ES-I3 (cell line): ENCODE data around the gene ATN1.
A peak's percentile ranks its signal among the peaks of the same experiment; 100 is the strongest.
"Not testable (repeated sequence)": the region's sequence is repeated elsewhere in the genome, so short reads cannot be mapped to it uniquely, and the experiment has no call there.

Experiments
- H3K36me3 ChIP-seq: 2 replicates; pipeline ENCODE4 v1.6.1; 2013; ENCODE audit warnings: mild to moderate bottlenecking, low read length, control low read depth, moderate library complexity; ENCODE audit not compliant: insufficient read depth
- H3K4me1 ChIP-seq: 2 replicates; pipeline ENCODE4 v1.6.1; 2013; ENCODE audit warnings: mild to moderate bottlenecking, control low read depth, low read length; ENCODE audit not compliant: insufficient read depth
- H3K9ac ChIP-seq: 2 replicates; pipeline ENCODE4 v1.6.1; 2013; ENCODE audit warnings: low read depth, mild to moderate bottlenecking, low read length, moderate library complexity
- H3K9me3 ChIP-seq: 2 replicates; pipeline ENCODE4 v1.6.1; 2013; ENCODE audit warnings: mild to moderate bottlenecking, low read length, moderate library complexity; ENCODE audit not compliant: control insufficient read depth, insufficient read depth

ATN1 gene

GRCh38 chr12:6892683-6893082 lies 35.1 kb upstream of the ATN1 start:
- H3K36me3 ChIP-seq, H3K9me3 ChIP-seq, H3K9ac ChIP-seq: not testable (repeated sequence)
- H3K4me1 ChIP-seq: peaks cover 14% of the 10 kb centered on the region

- no peak overlapping the region for H3K9ac ChIP-seq
- H3K36me3 ChIP-seq: 0 out of 2 replicates have a peak, but pooled peaks cover 2% of the 10 kb centered on the region
- H3K9me3 ChIP-seq: no peaks in the 10 kb centered on the region
- peaks cover 6% of the 10 kb centered on the region; the same call in 1 of the 2 replicates for H3K4me1 ChIP-seq
Observed at GRCh38 chr12:6894321-6894720, 33.4 kb upstream of the ATN1 start.

DNA sequence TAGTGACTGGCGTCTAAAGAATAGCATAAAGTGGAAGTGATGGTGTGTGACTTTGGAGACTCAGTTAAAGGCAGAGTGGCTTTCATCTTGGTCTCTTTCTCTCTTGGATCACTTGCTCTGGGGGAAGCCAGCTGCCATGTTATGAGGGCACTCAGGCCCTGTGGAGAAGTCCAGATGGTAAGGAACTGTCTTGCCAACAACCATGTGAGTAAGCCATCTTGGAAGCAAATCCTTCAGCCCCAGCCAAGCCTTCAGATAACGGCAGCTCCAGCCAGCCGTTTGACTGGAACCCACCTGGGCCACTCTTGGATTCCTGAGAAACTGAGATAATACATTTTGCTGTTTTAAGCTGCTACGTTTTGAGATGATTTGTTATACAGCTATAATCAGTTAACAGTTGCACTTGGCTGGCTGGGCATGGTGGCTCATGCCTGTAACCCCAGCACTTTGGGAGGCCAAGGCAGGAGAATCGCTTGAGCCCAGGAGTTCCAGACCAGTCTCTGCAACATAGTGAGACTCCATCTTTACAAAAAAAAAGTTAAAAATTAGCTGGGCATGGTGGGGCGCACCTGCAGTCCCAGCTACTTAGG lies 30.8 kb upstream of the ATN1 start:
- Histone ChIP-seq H3K4me1 (0 out of 2 replicates have a peak, but pooled peaks cover 2% of the 10 kb centered on the region), H3K9me3 (no peaks in the 10 kb centered on the region), H3K9ac (no peak overlapping the region), H3K36me3 (no peaks in the 10 kb centered on the region; the same call in 1 of the 2 replicates)

DNA sequence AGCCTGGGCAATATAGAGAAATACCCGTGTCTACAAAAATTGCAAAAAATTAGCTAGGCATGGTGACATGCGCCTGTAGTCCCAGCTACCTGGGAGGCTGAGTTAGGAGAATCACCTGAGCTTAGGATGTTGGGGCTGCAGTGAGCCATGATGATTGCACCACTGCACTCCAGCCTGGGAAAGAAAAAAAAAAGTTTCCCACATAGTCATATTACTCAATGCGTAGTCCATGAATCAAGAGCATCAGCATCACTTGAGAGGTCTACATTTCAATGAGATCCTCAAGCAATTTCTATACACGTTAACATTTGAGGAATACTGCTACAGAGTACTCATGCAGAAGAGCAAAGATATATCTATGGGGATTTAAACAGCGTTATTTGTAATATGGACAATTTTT lies 28.3 kb upstream of the ATN1 start:
- peaks cover 12% of the 10 kb centered on the region; the same call in 1 of the 2 replicates for H3K4me1 ChIP-seq
- H3K9me3 ChIP-seq: no peaks in the 10 kb centered on the region
- H3K36me3 ChIP-seq: no peaks in the 10 kb centered on the region; the same call in 1 of the 2 replicates
- no peak overlapping the region for H3K9ac ChIP-seq

GRCh38 chr12:6899837-6900519 lies 27.8 kb upstream of the ATN1 start:
- H3K9ac ChIP-seq: no peak overlapping the region
- H3K4me1 ChIP-seq: peaks cover 12% of the 10 kb centered on the region; the same call in 1 of the 2 replicates
- H3K36me3 ChIP-seq: no peaks in the 10 kb centered on the region; the same call in 1 of the 2 replicates
- no peaks in the 10 kb centered on the region for H3K9me3 ChIP-seq

DNA sequence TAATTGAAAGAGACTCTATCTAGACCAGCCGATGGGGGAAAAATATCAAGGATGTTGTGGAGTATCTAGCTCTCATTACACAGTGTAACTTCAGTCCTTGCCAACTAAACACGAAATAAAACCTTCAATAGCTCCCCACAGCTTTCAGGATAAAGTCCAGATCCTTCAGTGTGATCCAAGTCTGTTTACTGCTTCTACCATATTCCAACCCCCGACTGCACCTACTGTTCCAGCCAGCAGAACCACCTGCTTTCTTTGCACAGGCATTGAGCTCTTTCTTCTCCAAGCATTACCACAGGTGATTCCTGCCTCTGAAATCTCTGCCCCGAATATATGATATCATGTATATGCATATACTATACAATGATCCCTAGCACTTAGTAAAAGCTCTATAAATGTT lies 25.3 kb upstream of the ATN1 start:
- Histone ChIP-seq H3K36me3 (no peaks in the 10 kb centered on the region; the same call in 1 of the 2 replicates), H3K9me3 (no peaks in the 10 kb centered on the region), H3K9ac (no peak overlapping the region), H3K4me1 (peaks cover 12% of the 10 kb centered on the region; the same call in 1 of the 2 replicates)

- H3K9ac ChIP-seq: no peak overlapping the region
- no peaks in the 10 kb centered on the region for H3K9me3 ChIP-seq
- peaks cover 12% of the 10 kb centered on the region; the same call in 1 of the 2 replicates for H3K4me1 ChIP-seq
- H3K36me3 ChIP-seq: no peaks in the 10 kb centered on the region; the same call in 1 of the 2 replicates
Observed at GRCh38 chr12:6903722-6904121, 24.0 kb upstream of the ATN1 start.

GRCh38 chr12:6904280-6905276 lies 23.2 kb upstream of the ATN1 start, which contains the start of gene LRRC23:
TSS of gene LRRC23 (plus strand) at chr12:6904822. CDS start at chr12:6905634, 812 bp downstream.
- no peaks in the 10 kb centered on the region for H3K9me3 ChIP-seq
- H3K9ac ChIP-seq: peak within 1 kb of the TSS; percentile 40
- no peaks in the 10 kb centered on the region; the same call in 1 of the 2 replicates for H3K36me3 ChIP-seq
- peaks cover 12% of the 10 kb centered on the region; the same call in 1 of the 2 replicates for H3K4me1 ChIP-seq

GRCh38 chr12:6905414-6906040 lies 22.2 kb upstream of the ATN1 start:
- peak overlapping the region; percentile 40; the same call in 1 of the 2 replicates for H3K9ac ChIP-seq
- H3K9me3 ChIP-seq: no peaks in the 10 kb centered on the region
- H3K4me1 ChIP-seq: peaks cover 10% of the 10 kb centered on the region; the same call in 1 of the 2 replicates
- H3K36me3 ChIP-seq: no peaks in the 10 kb centered on the region; the same call in 1 of the 2 replicates

DNA sequence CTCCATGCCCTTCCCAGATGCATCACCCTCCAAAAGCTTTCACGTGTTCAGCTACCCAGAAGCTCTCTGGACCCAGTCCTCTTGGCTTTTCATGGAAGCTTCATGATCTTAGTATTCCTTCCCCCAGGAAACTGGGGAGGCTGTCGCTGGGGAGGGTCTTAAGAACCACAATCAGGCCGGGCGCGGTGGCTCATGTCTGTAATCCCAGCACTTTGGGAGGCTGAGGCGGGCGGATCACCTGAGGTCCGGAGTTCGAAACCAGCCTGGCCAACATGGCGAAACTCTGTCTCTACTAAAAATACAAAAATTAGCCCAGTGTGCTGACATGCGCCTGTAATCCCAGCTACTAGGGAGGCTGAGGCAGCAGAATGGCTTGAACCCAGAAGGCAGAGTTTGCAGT lies 19.6 kb upstream of the ATN1 start:
- H3K4me1 ChIP-seq: peaks cover 17% of the 10 kb centered on the region
- not testable (repeated sequence) for H3K36me3 ChIP-seq, H3K9me3 ChIP-seq

GRCh38 chr12:6909421-6910145 lies 18.2 kb upstream of the ATN1 start:
- peaks cover 14% of the 10 kb centered on the region for H3K4me1 ChIP-seq
- H3K9me3 ChIP-seq: no peaks in the 10 kb centered on the region
- no peaks in the 10 kb centered on the region for H3K36me3 ChIP-seq
- H3K9ac ChIP-seq: no peak overlapping the region

More for the DNA sequence above, 19.6 kb upstream of the ATN1 start:
- not testable (repeated sequence) for H3K9ac ChIP-seq

DNA sequence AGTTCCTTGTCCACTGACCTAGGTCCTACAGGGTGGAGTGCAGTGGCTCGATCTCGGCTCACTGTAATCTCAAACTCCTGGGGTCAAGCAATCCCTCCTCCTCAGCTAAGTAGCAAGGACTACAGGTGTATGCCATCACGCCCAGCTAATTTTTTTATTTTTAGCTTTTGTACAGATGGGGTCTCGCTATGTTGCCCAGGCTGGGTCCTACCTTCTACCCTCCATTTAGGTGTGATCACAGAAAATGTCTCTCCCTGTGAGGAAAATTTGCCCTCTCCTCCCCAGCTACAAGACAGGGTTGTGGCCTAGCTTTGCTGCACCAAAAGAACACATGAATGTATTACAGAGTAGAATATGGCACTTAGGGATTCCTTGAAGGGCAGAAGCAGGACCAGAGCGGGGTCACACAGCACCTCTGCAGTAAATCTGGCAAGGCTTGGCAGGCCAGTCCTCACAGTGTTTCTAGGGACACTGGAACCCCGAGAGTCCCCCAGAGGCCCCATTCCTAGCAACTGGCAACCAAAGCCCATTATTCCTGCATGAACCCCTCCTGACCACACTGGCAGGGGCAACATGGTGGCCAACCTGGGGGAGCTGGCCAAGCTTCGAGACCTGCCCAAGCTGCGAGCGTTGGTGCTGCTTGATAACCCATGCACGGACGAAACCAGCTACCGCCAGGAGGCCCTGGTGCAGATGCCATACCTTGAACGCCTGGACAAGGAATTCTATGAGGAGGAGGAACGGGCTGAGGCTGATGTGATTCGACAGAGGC lies 15.4 kb upstream of the ATN1 start:
- H3K9ac ChIP-seq: no peak overlapping the region
- no peaks in the 10 kb centered on the region for H3K9me3 ChIP-seq
- peaks cover 4% of the 10 kb centered on the region; the same call in 1 of the 2 replicates for H3K36me3 ChIP-seq
- H3K4me1 ChIP-seq: peaks cover 29% of the 10 kb centered on the region
